Fibroblast of lung (primary cell): ENCODE measurements around the gene PRR35. TPM values are rescaled to one million over a fixed set of nuclear protein-coding genes. Genes with fewer than 3 reads are reported as not detected.

Source experiments
- DNase-seq, 2 donors: peaks; one replicate each; pipeline versions ENCODE4 v3.0.0 to v3.0.0-alpha.2; 2010; ENCODE audit warnings: low read depth in 2 of 2
- H2AFZ ChIP-seq: 2 replicates; pipeline ENCODE4 v1.5.1; 2012; ENCODE audit warnings: low read length, control low read depth, inconsistent platforms
- H3K27ac ChIP-seq: 2 replicates; pipeline ENCODE4 v1.5.1; 2011; ENCODE audit warnings: low read length, control low read depth; ENCODE audit not compliant: insufficient read depth
- H3K27me3 ChIP-seq: 2 replicates; pipeline ENCODE4 v1.5.1; 2011; ENCODE audit warnings: mild to moderate bottlenecking, low read length; ENCODE audit not compliant: control insufficient read depth, insufficient read depth
- H3K36me3 ChIP-seq: 2 replicates; pipeline ENCODE4 v1.5.1; 2011; ENCODE audit warnings: low read length; ENCODE audit not compliant: control insufficient read depth, insufficient read depth
- H3K4me1 ChIP-seq: 2 replicates; pipeline ENCODE4 v1.5.1; 2011; ENCODE audit warnings: low read length; ENCODE audit not compliant: control insufficient read depth, insufficient read depth; ENCODE audit errors: extremely low read depth
- H3K4me2 ChIP-seq: 2 replicates; pipeline ENCODE4 v1.5.1; 2011; ENCODE audit warnings: low read length, control low read depth; ENCODE audit not compliant: insufficient read depth; ENCODE audit errors: extremely low read depth
- H3K4me3 ChIP-seq, 4 experiments: fragments of 200-600 bp in 1 of 4; sonication (generic) in 1 of 4; replicated peaks in 1 of 4; 2 replicates each; pipeline ENCODE4 v1.5.1; 2011 to 2016; ENCODE audit warnings: low read length in 4 of 4, low read depth in 3 of 4, mild to moderate bottlenecking in 3 of 4, control low read depth in 2 of 4, inconsistent platforms in 1 of 4, mixed read lengths in 1 of 4; ENCODE audit not compliant: insufficient read depth in 1 of 4; ENCODE audit errors: control extremely low read depth in 1 of 4
- H3K79me2 ChIP-seq: 2 replicates; pipeline ENCODE4 v1.5.1; 2012; ENCODE audit warnings: mild to moderate bottlenecking, low read length, inconsistent platforms; ENCODE audit not compliant: control insufficient read depth, insufficient read depth
- H3K9ac ChIP-seq: 2 replicates; pipeline ENCODE4 v1.5.1; 2011; ENCODE audit warnings: mild to moderate bottlenecking, low read length, control low read depth; ENCODE audit not compliant: insufficient read depth
- H3K9me3 ChIP-seq: 2 replicates; pipeline ENCODE4 v1.5.1; 2012; ENCODE audit warnings: low read depth, low read length; ENCODE audit not compliant: control insufficient read depth, insufficient read depth
- H4K20me1 ChIP-seq: 2 replicates; pipeline ENCODE4 v1.5.1; 2011; ENCODE audit warnings: low read length; ENCODE audit not compliant: control insufficient read depth, insufficient read depth; ENCODE audit errors: extremely low read depth
- EZH2 ChIP-seq: IDR thresholded peaks from 2 replicates; pipeline ENCODE4 v1.5.1; 2012; ENCODE audit warnings: low read length, control low read depth, mild to moderate bottlenecking; ENCODE audit errors: missing control alignments
- polyA plus RNA-seq, 2 donors: library from polyadenylated mRNA; depleted of rRNA in 1 of 2; stranded (reverse) in 1 of 2; unstranded in 1 of 2; fragments of >200 nt; gene quantifications; 2 replicates each; pipeline ENCODE4 v1.2.1, GENCODE V29; 2011 to 2012; ENCODE audit warnings: missing spikeins in 1 of 2
- total RNA-seq: library from RNA; depleted of rRNA; stranded (reverse); fragments of >200 nt; gene quantifications from 2 replicates; pipeline ENCODE4 v1.2.1, GENCODE V29; 2014
- TF ChIP-seq, protein P1 (sequence below), 2 donors: IDR thresholded peaks in 1 of 2; conservative IDR thresholded peaks in 1 of 2; 1 replicate in 1 of 2; 2 replicates in 1 of 2; pipeline ENCODE4 v1.5.1; 2011 to 2012; ENCODE audit warnings: low read length in 2 of 2, control low read depth in 1 of 2, inconsistent platforms in 1 of 2, low read depth in 1 of 2, mild to moderate bottlenecking in 1 of 2

PRR35 gene
- total and polyA plus RNA-seq, 2 donors (not counting 1 experiment from before 2014, with no cell fraction given), result not detected

DNA sequence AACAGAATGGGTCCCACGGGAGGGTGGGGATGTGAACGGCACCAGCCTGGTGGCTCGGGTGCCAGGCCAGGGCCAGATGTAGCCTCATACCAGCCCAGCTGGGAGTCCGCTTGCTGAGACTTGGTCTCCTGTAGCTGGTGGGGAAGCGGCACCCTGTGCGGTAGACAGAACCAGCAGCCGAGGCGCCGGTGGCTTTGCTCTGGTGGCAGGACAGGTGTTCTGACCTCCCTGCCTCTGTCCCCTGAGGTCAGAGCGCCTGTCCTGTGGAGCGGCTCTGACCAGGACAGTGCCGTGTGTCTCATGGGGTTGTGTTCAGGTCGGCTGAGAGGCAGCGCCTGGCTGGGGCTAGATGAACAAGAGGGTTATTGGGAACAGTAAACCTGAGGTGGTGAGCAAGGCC is 49.8 kb downstream of the PRR35 start:
- H3K36me3 ChIP-seq, result no peaks in the 10 kb centered on the region
- TF ChIP-seq, protein P1, sequence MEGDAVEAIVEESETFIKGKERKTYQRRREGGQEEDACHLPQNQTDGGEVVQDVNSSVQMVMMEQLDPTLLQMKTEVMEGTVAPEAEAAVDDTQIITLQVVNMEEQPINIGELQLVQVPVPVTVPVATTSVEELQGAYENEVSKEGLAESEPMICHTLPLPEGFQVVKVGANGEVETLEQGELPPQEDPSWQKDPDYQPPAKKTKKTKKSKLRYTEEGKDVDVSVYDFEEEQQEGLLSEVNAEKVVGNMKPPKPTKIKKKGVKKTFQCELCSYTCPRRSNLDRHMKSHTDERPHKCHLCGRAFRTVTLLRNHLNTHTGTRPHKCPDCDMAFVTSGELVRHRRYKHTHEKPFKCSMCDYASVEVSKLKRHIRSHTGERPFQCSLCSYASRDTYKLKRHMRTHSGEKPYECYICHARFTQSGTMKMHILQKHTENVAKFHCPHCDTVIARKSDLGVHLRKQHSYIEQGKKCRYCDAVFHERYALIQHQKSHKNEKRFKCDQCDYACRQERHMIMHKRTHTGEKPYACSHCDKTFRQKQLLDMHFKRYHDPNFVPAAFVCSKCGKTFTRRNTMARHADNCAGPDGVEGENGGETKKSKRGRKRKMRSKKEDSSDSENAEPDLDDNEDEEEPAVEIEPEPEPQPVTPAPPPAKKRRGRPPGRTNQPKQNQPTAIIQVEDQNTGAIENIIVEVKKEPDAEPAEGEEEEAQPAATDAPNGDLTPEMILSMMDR (conservative IDR thresholded peaks at IDR 0.05 in 1 of 2, IDR thresholded peaks at IDR 0.05 in 1 of 2; ENCODE audit: low read depth in 1 of 2, low read length in 2 of 2), result no peak
- no peak for TF ChIP-seq EZH2
- no peaks in the 10 kb centered on the region for H3K9me3 ChIP-seq
- no peak overlapping the region for H3K4me3 ChIP-seq
- H3K4me1 ChIP-seq, result no peaks in the 10 kb centered on the region
- no peaks in the 10 kb centered on the region for H3K79me2 ChIP-seq
- no peak overlapping the region for H3K9ac ChIP-seq
- no peaks in the 10 kb centered on the region for H4K20me1 ChIP-seq
- no peak overlapping the region for H2AFZ ChIP-seq
- no peaks in the 10 kb centered on the region for H3K27me3 ChIP-seq
- no peak for DNase-seq
- H3K27ac ChIP-seq, result no peak overlapping the region
- no peak overlapping the region for H3K4me2 ChIP-seq

DNA sequence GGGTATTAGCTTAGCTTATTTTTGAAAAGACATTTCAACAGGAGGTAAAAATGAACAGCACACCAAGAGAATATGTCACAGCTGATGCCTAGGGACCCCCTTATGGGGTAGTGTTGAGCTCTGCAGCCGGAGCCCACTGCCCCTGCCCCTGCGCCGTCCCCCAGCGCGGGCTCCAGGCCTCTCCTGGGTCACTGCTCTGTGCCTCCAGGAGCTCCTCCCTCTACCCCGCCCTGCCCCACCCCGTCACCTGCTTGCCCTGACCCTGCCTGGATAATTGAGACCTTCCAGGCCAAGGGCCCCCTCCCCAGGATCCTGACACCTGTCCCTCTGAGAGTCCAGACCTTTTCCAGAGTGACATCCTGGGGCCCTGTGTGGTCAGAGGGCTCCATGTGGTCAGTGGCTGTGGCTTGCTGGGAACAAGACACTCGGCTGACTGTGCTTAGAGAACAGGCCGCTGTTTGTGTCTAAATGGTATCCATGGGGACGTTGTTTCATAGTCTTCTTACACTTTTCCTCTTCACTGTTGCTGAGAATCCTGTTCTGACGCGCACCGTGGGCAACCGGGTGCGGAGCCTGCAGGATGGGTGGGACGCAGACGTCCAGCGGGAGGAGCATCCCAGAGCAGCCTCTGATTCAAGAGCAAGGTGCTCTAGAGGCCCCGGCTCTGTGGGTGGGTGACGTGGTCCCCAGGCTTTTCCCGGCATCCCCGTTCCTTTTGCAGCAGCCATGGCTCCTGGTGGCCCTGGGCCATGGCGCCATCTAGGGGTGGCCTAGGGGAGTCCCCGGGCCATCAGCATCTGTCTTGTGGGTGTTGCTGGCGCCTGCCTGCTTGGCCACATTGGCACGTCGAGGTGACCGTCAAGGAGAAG is 50.6 kb downstream of the PRR35 start:
- no peaks in the 10 kb centered on the region for H3K4me1 ChIP-seq
- peak in 1 of 2 donors; percentile 18 for DNase-seq

DNA sequence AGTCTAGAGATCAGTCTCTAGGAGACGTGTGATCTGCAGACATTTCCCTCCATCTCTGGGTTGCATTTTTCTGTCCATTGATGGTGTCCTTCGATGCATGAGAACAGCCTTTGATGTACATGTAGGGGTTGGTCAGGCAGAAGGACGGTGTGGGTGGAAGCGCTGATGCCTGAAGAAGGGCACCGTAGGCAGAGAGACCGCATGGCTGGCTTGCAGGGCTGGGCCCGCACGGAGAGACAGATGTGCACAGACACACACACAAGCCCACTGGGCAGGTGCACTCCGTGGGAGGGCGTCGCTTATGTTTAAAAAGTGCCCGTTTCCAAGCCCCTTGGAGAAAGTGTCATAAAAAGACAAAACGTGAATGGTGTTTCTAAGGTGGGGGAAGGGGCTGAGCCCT is 54.9 kb downstream of the PRR35 start:
- no peak for DNase-seq
- H3K36me3 ChIP-seq, result no peaks in the 10 kb centered on the region
- H3K9ac ChIP-seq, result no peak overlapping the region
- no peaks in the 10 kb centered on the region for H3K4me1 ChIP-seq
- H3K79me2 ChIP-seq, result no peaks in the 10 kb centered on the region
- H4K20me1 ChIP-seq, result no peaks in the 10 kb centered on the region
- no peak overlapping the region for H3K4me2 ChIP-seq
- H3K9me3 ChIP-seq, result no peaks in the 10 kb centered on the region
- H3K27me3 ChIP-seq, result no peaks in the 10 kb centered on the region
- H2AFZ ChIP-seq, result no peak overlapping the region
- no peak overlapping the region for H3K27ac ChIP-seq
- TF ChIP-seq EZH2, result no peak
- TF ChIP-seq, protein P1 (conservative IDR thresholded peaks at IDR 0.05 in 1 of 2, IDR thresholded peaks at IDR 0.05 in 1 of 2; ENCODE audit: low read depth in 1 of 2, low read length in 2 of 2), result no peak
- H3K4me3 ChIP-seq, result no peak overlapping the region

More for the DNA sequence above, 50.6 kb downstream of the PRR35 start:
- H3K9ac ChIP-seq, result no peak overlapping the region
- no peaks in the 10 kb centered on the region for H3K79me2 ChIP-seq
- H2AFZ ChIP-seq, result no peak overlapping the region
- H4K20me1 ChIP-seq, result no peaks in the 10 kb centered on the region
- no peak overlapping the region for H3K4me3 ChIP-seq
- H3K27ac ChIP-seq, result no peak overlapping the region
- no peaks in the 10 kb centered on the region for H3K27me3 ChIP-seq
- H3K36me3 ChIP-seq, result no peaks in the 10 kb centered on the region
- TF ChIP-seq, protein P1 (conservative IDR thresholded peaks at IDR 0.05 in 1 of 2, IDR thresholded peaks at IDR 0.05 in 1 of 2; ENCODE audit: low read depth in 1 of 2, low read length in 2 of 2), result peak in 1 of 2 donors; percentile 40
- no peak for TF ChIP-seq EZH2
- H3K9me3 ChIP-seq, result no peaks in the 10 kb centered on the region
- no peak overlapping the region for H3K4me2 ChIP-seq

Other genes starting within 250 kb of the PRR35 start
- 18.2 and 18.7 TPM in 2 replicates for gene AXIN1, start 207.7 kb upstream of the PRR35 start, total RNA-seq
- 5.1 and 7.2 TPM in 2 replicates for gene AXIN1, start 207.7 kb upstream of the PRR35 start, polyA plus RNA-seq
- gene MRPL28, start 189.9 kb upstream of the PRR35 start, total RNA-seq, result 53.7 and 65.2 TPM in 2 replicates
- gene MRPL28, start 189.9 kb upstream of the PRR35 start, polyA plus RNA-seq, result 86.5 and 133 TPM in 2 replicates
- 48.8 and 82.7 TPM in 2 replicates for gene PGAP6, start 178.4 kb upstream of the PRR35 start, total RNA-seq
- gene PGAP6, start 178.4 kb upstream of the PRR35 start, polyA plus RNA-seq, result 46.2 and 73.2 TPM in 2 replicates
- 51.9 and 71.7 TPM in 2 replicates for gene NME4, start 163.2 kb upstream of the PRR35 start, total RNA-seq
- gene NME4, start 163.2 kb upstream of the PRR35 start, polyA plus RNA-seq, result 114 and 121 TPM in 2 replicates
- gene DECR2, start 158.5 kb upstream of the PRR35 start, total RNA-seq, result 6.4 and 12.1 TPM in 2 replicates
- gene DECR2, start 158.5 kb upstream of the PRR35 start, polyA plus RNA-seq, result 10.8 and 12.0 TPM in 2 replicates
- gene RAB11FIP3, start 134.7 kb upstream of the PRR35 start, total RNA-seq, result 17.5 and 22.1 TPM in 2 replicates
- gene RAB11FIP3, start 134.7 kb upstream of the PRR35 start, polyA plus RNA-seq, result 7.3 and 11.9 TPM in 2 replicates
- 16.4 and 21.3 TPM in 2 replicates for gene CAPN15, start 32.7 kb upstream of the PRR35 start, total RNA-seq
- gene CAPN15, start 32.7 kb upstream of the PRR35 start, polyA plus RNA-seq, result 4.1 and 7.8 TPM in 2 replicates
- gene NHLRC4, start 6.6 kb downstream of the PRR35 start, total RNA-seq, result 2.1 and 3.3 TPM in 2 replicates
- 0.34 and 0.66 TPM in 2 replicates for gene NHLRC4, start 6.6 kb downstream of the PRR35 start, polyA plus RNA-seq
- 20.5 and 22.3 TPM in 2 replicates for gene PIGQ, start 9.6 kb downstream of the PRR35 start, total RNA-seq
- gene PIGQ, start 9.6 kb downstream of the PRR35 start, polyA plus RNA-seq, result 11.2 and 13.0 TPM in 2 replicates
- gene RAB40C, start 29.7 kb downstream of the PRR35 start, total RNA-seq, result 9.8 and 11.6 TPM in 2 replicates
- gene RAB40C, start 29.7 kb downstream of the PRR35 start, polyA plus RNA-seq, result 3.2 and 3.7 TPM in 2 replicates
- gene WFIKKN1, start 70.6 kb downstream of the PRR35 start, total RNA-seq, result under 0.01 and 0.17 TPM in 2 replicates
- not detected in 2 replicates for gene WFIKKN1, start 70.6 kb downstream of the PRR35 start, polyA plus RNA-seq
- 71.7 and 75.2 TPM in 2 replicates for gene METTL26, start 75.9 kb downstream of the PRR35 start, total RNA-seq
- gene METTL26, start 75.9 kb downstream of the PRR35 start, polyA plus RNA-seq, result 39.2 and 49.7 TPM in 2 replicates
- 18.0 and 21.8 TPM in 2 replicates for gene MCRIP2, start 81.4 kb downstream of the PRR35 start, total RNA-seq
- 2.8 and 3.4 TPM in 2 replicates for gene MCRIP2, start 81.4 kb downstream of the PRR35 start, polyA plus RNA-seq
- gene WDR90, start 89.0 kb downstream of the PRR35 start, total RNA-seq, result 4.6 and 4.8 TPM in 2 replicates
- gene WDR90, start 89.0 kb downstream of the PRR35 start, polyA plus RNA-seq, result 2.9 and 4.4 TPM in 2 replicates
- 27.7 and 29.6 TPM in 2 replicates for gene RHOT2, start 107.7 kb downstream of the PRR35 start, total RNA-seq
- 35.4 and 39.7 TPM in 2 replicates for gene RHOT2, start 107.7 kb downstream of the PRR35 start, polyA plus RNA-seq
- gene RHBDL1, start 115.3 kb downstream of the PRR35 start, total RNA-seq, result 2.6 and 7.1 TPM in 2 replicates
- 0.76 and 1.4 TPM in 2 replicates for gene RHBDL1, start 115.3 kb downstream of the PRR35 start, polyA plus RNA-seq
- 114 and 133 TPM in 2 replicates for gene STUB1, start 120.0 kb downstream of the PRR35 start, total RNA-seq
- gene STUB1, start 120.0 kb downstream of the PRR35 start, polyA plus RNA-seq, result 94.6 and 146 TPM in 2 replicates
- gene JMJD8, start 123.9 kb downstream of the PRR35 start, total RNA-seq, result 19.8 and 23.8 TPM in 2 replicates
- 31.5 and 37.8 TPM in 2 replicates for gene JMJD8, start 123.9 kb downstream of the PRR35 start, polyA plus RNA-seq
- gene WDR24, start 130.0 kb downstream of the PRR35 start, total RNA-seq, result 5.6 and 6.1 TPM in 2 replicates
- 2.1 and 3.5 TPM in 2 replicates for gene WDR24, start 130.0 kb downstream of the PRR35 start, polyA plus RNA-seq
- gene FBXL16, start 145.4 kb downstream of the PRR35 start, total RNA-seq, result not detected in 2 replicates
- 0.07 and 0.14 TPM in 2 replicates for gene FBXL16, start 145.4 kb downstream of the PRR35 start, polyA plus RNA-seq
- gene METRN, start 154.7 kb downstream of the PRR35 start, total RNA-seq, result 35.3 and 37.5 TPM in 2 replicates
- 5.3 and 6.1 TPM in 2 replicates for gene METRN, start 154.7 kb downstream of the PRR35 start, polyA plus RNA-seq
- gene ANTKMT, start 160.8 kb downstream of the PRR35 start, total RNA-seq, result 24.9 and 31.5 TPM in 2 replicates
- gene ANTKMT, start 160.8 kb downstream of the PRR35 start, polyA plus RNA-seq, result 4.5 and 6.1 TPM in 2 replicates
- gene CCDC78, start 166.0 kb downstream of the PRR35 start, total RNA-seq, result 1.0 and 1.8 TPM in 2 replicates
- gene CCDC78, start 166.0 kb downstream of the PRR35 start, polyA plus RNA-seq, result 0.50 and 0.64 TPM in 2 replicates
- 14.1 and 16.3 TPM in 2 replicates for gene HAGHL, start 166.7 kb downstream of the PRR35 start, total RNA-seq
- gene HAGHL, start 166.7 kb downstream of the PRR35 start, polyA plus RNA-seq, result 3.1 and 3.7 TPM in 2 replicates
- 31.0 and 38.0 TPM in 2 replicates for gene CIAO3, start 180.6 kb downstream of the PRR35 start, total RNA-seq
- gene CIAO3, start 180.6 kb downstream of the PRR35 start, polyA plus RNA-seq, result 9.3 and 14.2 TPM in 2 replicates
- gene MSLN, start 200.3 kb downstream of the PRR35 start, total RNA-seq, result not detected in 2 replicates
- not detected in 2 replicates for gene MSLN, start 200.3 kb downstream of the PRR35 start, polyA plus RNA-seq
- 15.9 and 16.2 TPM in 2 replicates for gene RPUSD1, start 228.0 kb downstream of the PRR35 start, total RNA-seq
- 8.2 and 10.3 TPM in 2 replicates for gene RPUSD1, start 228.0 kb downstream of the PRR35 start, polyA plus RNA-seq
- 1.3 and 4.3 TPM in 2 replicates for gene CHTF18, start 228.2 kb downstream of the PRR35 start, total RNA-seq
- 1.1 and 5.7 TPM in 2 replicates for gene CHTF18, start 228.2 kb downstream of the PRR35 start, polyA plus RNA-seq
- not detected in 2 replicates for gene GNG13, start 240.3 kb downstream of the PRR35 start, total RNA-seq
- gene GNG13, start 240.3 kb downstream of the PRR35 start, polyA plus RNA-seq, result not detected in 2 replicates